GM19455 (cell line): Measurements from ENCODE around the gene LIN37.
"Not testable (repeated sequence)": the region's sequence is repeated elsewhere in the genome, so short reads cannot be mapped to it uniquely, and the experiment has no call there.

Source experiments
- ATAC-seq: cut with Tn5 transposase; IDR thresholded peaks from one replicate; pipeline ENCODE4 v1.9.1; 2021; ENCODE audit not compliant: unreplicated experiment

Gene LIN37

GRCh38 chr19:35772362-35772761 lies 24.0 kb downstream of the LIN37 start:
- not testable (repeated sequence) for ATAC-seq

GRCh38 chr19:35773020-35773806 lies 24.8 kb downstream of the LIN37 start:
- ATAC-seq, result no peak

- ATAC-seq, result no peak
Measured at GRCh38 chr19:35774274-35775045, 26.1 kb downstream of the LIN37 start.

- ATAC-seq, result no peak
Measured at GRCh38 chr19:35775046-35775297, 26.6 kb downstream of the LIN37 start.

GRCh38 chr19:35775298-35776101 lies 27.1 kb downstream of the LIN37 start, which contains the start of gene ARHGAP33:
Gene ARHGAP33 (plus strand): TSS chr19:35775564. CDS start chr19:35775659, 95 bp downstream.
- peak; percentile 91 for ATAC-seq

GRCh38 chr19:35776102-35776788 lies 27.9 kb downstream of the LIN37 start:
- ATAC-seq, result no peak

- no peak for ATAC-seq
Measured at GRCh38 chr19:35777086-35777841, 28.9 kb downstream of the LIN37 start.

- no peak for ATAC-seq
Measured at GRCh38 chr19:35777961-35778360, 29.6 kb downstream of the LIN37 start.

- ATAC-seq, result no peak
Measured at GRCh38 chr19:35779033-35779432, 30.7 kb downstream of the LIN37 start.

GRCh38 chr19:35780058-35780457 lies 31.7 kb downstream of the LIN37 start:
- no peak for ATAC-seq

GRCh38 chr19:35780717-35781116 lies 32.3 kb downstream of the LIN37 start:
- no peak for ATAC-seq

GRCh38 chr19:35781650-35782049 lies 33.3 kb downstream of the LIN37 start:
- no peak for ATAC-seq

GRCh38 chr19:35782589-35782988 lies 34.2 kb downstream of the LIN37 start:
- ATAC-seq, result no peak

GRCh38 chr19:35783469-35784434 lies 35.4 kb downstream of the LIN37 start:
- ATAC-seq, result no peak

- no peak for ATAC-seq
Measured at GRCh38 chr19:35784503-35785338, 36.3 kb downstream of the LIN37 start.

GRCh38 chr19:35785339-35785627 lies 36.9 kb downstream of the LIN37 start:
- ATAC-seq, result no peak

- no peak for ATAC-seq
Measured at GRCh38 chr19:35786299-35787160, 38.2 kb downstream of the LIN37 start.
